ENCODE results near the gene MSRB3.

The MSRB3 gene

DNA sequence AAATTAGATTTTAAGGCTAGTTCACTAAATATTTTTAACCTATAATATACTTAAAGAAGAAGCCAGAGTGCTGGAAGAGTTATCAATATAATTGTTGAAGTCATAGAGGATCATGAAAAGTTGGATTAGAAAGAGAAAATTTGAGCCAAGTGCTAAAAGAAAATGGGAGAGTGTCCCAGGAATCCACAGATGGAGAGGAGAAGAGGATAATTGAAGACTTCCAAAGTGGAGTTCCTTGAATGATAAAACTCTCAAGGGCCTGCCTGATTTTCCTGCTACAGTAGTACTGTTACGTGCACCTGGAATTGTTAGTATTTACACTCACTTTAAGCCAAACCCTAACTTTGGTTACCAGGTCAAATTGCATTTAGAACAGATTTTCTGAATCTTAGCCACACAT is 113.2 kb downstream of the MSRB3 start:
- TF ChIP-seq, protein P1, sequence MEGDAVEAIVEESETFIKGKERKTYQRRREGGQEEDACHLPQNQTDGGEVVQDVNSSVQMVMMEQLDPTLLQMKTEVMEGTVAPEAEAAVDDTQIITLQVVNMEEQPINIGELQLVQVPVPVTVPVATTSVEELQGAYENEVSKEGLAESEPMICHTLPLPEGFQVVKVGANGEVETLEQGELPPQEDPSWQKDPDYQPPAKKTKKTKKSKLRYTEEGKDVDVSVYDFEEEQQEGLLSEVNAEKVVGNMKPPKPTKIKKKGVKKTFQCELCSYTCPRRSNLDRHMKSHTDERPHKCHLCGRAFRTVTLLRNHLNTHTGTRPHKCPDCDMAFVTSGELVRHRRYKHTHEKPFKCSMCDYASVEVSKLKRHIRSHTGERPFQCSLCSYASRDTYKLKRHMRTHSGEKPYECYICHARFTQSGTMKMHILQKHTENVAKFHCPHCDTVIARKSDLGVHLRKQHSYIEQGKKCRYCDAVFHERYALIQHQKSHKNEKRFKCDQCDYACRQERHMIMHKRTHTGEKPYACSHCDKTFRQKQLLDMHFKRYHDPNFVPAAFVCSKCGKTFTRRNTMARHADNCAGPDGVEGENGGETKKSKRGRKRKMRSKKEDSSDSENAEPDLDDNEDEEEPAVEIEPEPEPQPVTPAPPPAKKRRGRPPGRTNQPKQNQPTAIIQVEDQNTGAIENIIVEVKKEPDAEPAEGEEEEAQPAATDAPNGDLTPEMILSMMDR (IDR thresholded peaks at IDR 0.05; ENCODE audit: low read depth, low read length): no peak
- H3K4me3 ChIP-seq (ENCODE audit: low read depth, low read length): no peak overlapping the region

DNA sequence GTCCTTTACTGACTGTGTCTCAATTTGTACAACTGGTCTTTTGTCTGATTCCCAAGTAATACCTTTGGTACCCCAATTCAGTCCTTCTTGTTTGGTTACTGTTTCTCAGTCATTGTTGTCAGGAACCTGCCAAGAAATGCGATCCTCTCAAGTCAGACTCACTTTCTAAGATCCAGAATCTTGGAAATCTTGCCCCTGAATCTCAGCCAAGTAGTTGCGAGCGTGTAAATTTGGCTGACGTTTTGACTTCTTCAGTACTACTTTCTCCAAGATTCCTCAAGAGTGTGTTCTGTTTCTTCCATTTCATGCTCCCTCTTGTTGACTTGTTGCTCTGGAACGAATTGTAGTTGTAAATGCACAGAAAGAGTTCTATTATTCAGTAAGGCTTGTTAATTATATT is 114.0 kb downstream of the MSRB3 start:
- TF ChIP-seq, protein P1 (IDR thresholded peaks at IDR 0.05; ENCODE audit: low read depth, low read length): no peak
- H3K4me3 ChIP-seq (ENCODE audit: low read depth, low read length): no peak overlapping the region

DNA sequence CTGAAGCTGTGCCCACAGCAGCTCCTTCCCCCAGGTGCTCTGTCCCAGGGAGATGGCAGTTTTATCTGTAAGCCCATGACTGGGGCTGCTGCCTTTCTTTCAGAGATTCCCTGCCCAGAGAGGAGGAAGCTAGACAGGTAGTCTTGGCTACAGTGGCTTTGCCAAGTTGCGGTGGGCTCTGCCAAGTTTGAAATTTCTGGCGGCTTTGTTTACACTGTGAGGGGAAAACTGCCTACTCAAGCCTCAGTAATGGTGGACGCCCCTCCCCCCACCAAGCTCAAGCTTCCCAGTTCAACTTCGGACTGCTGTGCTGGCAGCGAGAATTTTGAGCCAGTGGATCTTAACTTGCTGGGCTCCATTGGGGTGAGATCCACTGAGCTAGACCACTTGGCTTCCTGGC is 124.7 kb downstream of the MSRB3 start:
- H3K4me3 ChIP-seq (ENCODE audit: low read depth, low read length): no peak overlapping the region
- TF ChIP-seq, protein P1 (IDR thresholded peaks at IDR 0.05; ENCODE audit: low read depth, low read length): no peak

DNA sequence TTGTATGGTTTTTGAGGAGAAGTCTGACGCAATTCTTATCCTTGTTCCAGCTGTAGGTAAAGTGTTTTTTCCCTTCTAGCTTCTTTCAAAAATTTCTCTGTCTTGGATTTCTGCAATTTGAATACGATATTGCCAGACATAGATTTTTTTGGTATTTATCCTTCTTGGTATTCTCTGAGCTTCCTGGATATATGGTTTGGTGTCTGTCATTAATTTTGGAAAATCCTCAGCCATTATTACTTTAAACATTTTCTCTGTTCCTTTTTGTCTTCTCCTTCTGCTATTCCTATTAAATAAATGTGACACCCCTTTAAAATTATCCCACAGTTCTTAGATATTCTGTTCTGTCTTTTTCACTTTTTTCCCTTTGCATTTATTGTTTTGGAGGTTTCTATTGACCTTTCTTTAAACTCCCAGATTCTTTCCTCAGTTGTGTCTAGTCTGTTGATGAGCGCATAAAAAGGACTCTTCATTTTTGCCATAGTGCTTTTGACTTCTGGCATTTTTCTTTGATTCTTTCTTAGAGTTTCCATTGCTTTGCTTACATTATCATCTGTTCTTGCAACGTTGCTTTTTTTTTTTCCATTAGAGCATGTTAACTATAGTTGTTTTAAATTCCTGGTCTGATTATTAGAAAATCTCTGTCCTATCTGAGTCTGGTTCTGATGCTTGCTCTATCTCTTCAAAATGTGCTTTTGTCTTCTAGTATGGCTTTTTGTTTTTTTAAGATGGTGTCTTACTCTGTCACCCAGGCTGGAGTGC is 129.1 kb downstream of the MSRB3 start:
- H3K4me3 ChIP-seq (ENCODE audit: low read depth, low read length): no peak overlapping the region
- TF ChIP-seq, protein P1 (IDR thresholded peaks at IDR 0.05; ENCODE audit: low read depth, low read length): no peak

DNA sequence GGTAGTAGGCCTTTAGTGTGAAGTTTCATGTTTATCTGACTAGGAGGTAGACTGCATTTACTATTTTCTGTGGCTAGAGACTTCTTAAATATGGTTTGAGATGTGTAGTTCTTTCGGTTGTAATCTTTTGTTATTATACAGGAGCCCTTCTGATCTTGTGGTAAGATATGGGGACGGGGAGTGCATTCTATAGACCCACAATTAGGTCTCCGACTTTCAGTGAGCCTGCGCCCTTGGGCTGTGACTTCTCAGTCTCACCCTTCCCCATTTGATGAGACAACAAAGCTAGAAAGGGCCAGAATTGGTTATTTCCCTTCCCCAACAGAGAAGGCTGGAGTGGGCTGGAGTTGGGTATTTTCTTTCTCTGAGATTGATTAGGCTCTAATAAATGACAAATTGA is 130.0 kb downstream of the MSRB3 start:
- no peak overlapping the region for H3K4me3 ChIP-seq (ENCODE audit: low read depth, low read length)
- TF ChIP-seq, protein P1 (IDR thresholded peaks at IDR 0.05; ENCODE audit: low read depth, low read length): no peak

DNA sequence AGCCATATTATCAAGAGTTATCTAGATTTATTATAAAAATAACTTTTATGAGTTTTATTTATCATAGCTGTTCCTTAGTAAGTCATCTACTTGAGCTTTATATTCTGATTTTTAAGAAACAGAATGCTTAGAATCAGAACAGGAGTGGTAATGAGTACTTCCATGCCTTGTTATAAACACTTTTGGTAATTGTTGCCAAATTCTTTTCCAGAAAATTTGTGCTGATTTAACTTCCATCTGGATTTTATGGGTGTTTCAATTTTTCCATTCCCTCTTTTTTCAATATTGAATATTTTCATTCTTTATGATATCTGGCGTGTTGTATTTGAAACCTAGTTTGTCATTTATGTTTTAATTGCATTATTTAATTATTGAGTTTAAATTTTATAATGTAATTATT is 131.2 kb downstream of the MSRB3 start:
- TF ChIP-seq, protein P1 (IDR thresholded peaks at IDR 0.05; ENCODE audit: low read depth, low read length): no peak
- H3K4me3 ChIP-seq (ENCODE audit: low read depth, low read length): no peak overlapping the region

DNA sequence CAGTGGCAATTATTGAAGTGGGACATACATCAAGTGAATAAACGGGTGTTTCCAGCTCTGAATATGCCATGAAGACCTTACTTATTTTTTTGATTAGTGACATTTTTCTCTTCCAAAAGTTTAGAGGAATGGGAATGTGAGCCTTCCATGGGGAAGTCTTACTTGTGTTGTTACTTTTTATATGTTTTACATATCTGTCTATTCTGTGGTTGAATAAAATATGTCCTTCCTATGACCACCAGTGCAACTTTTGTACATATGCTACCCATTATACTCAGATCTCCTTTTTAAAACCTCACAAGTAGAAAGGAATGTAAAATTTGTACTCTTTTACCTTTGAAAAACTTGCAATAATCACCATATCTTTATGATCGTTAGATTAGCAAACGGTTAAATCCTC is 132.7 kb downstream of the MSRB3 start:
- no peak overlapping the region for H3K4me3 ChIP-seq (ENCODE audit: low read depth, low read length)
- TF ChIP-seq, protein P1 (IDR thresholded peaks at IDR 0.05; ENCODE audit: low read depth, low read length): no peak

Measured in WI38 (cell line).